PC-9 (cell line): ENCODE data around the gene OR2AT4. TPM values are rescaled to one million over a fixed set of nuclear protein-coding genes. Genes with fewer than 3 reads are reported as not detected.

Experiments used
- BruUV-seq: library from RNA; stranded (reverse); fragments of 400-500 nt; replicated peaks from 2 replicates; lab custom pipeline; 2021; lab: Mats Ljungman, UMichigan
- CTCF ChIA-PET: fragments of 300-600 bp; sonication (Branson Sonifier 250); formaldehyde crosslinking; loops from one replicate; lab custom pipeline; 2022; ENCODE audit warnings: antibody characterized with exemption; lab: Charles Lee
- POLR2A ChIA-PET: fragments of 300-600 bp; sonication (Branson Sonifier 250); formaldehyde crosslinking; loops from one replicate; lab custom pipeline; 2022; ENCODE audit warnings: antibody characterized with exemption; ENCODE audit not compliant: unreplicated experiment; lab: Charles Lee
- DNase-seq, 2 experiments: peaks; one replicate each; pipeline versions ENCODE4 v3.0.0 to v3.0.0-alpha.2; 2015 to 2022; ENCODE audit warnings: mixed read lengths in 1 of 2
- H2AFZ ChIP-seq: fragments of 200-600 bp; sonication (generic); 2 replicates; pipeline ENCODE4 v1.8.1; 2017; ENCODE audit warnings: antibody characterized with exemption
- H3F3A ChIP-seq: fragments of 200-600 bp; sonication (generic); 2 replicates; pipeline ENCODE4 v1.8.1; 2017; ENCODE audit warnings: antibody characterized with exemption, mild to moderate bottlenecking, low read depth; ENCODE audit not compliant: insufficient read depth
- H3K27ac ChIP-seq: fragments of 200-600 bp; sonication (generic); 2 replicates; pipeline ENCODE4 v1.6.1; 2016; ENCODE audit warnings: mixed run types
- H3K27me3 ChIP-seq: fragments of 200-600 bp; sonication (generic); 2 replicates; pipeline ENCODE4 v1.6.1; 2016; ENCODE audit warnings: low read depth, mixed run types; ENCODE audit not compliant: insufficient read depth
- H3K36me3 ChIP-seq: fragments of 200-600 bp; sonication (generic); 2 replicates; pipeline ENCODE4 v1.6.1; 2016; ENCODE audit warnings: low read depth, mixed run types
- H3K4me1 ChIP-seq: fragments of 200-600 bp; sonication (generic); replicated peaks from 2 replicates; pipeline ENCODE4 v1.6.1; 2016; ENCODE audit warnings: mixed run types; ENCODE audit not compliant: insufficient read depth
- H3K4me2 ChIP-seq: fragments of 200-600 bp; sonication (generic); 2 replicates; pipeline ENCODE4 v1.6.1; 2017; ENCODE audit warnings: mixed run types
- H3K4me3 ChIP-seq: fragments of 200-600 bp; sonication (generic); 2 replicates; pipeline ENCODE4 v1.6.1; 2016; ENCODE audit warnings: mixed run types
- H3K79me2 ChIP-seq: fragments of 200-600 bp; sonication (generic); 2 replicates; pipeline ENCODE4 v1.6.1; 2017; ENCODE audit warnings: low read depth, mixed run types
- H3K9me2 ChIP-seq: fragments of 200-600 bp; sonication (generic); 2 replicates; pipeline ENCODE4 v1.8.1; 2017; ENCODE audit warnings: mild to moderate bottlenecking; ENCODE audit not compliant: insufficient read depth
- H3K9me3 ChIP-seq: fragments of 200-600 bp; sonication (generic); 2 replicates; pipeline ENCODE4 v1.8.1; 2016; ENCODE audit warnings: low read depth; ENCODE audit not compliant: insufficient read depth
- H4K20me1 ChIP-seq: fragments of 200-600 bp; sonication (generic); 2 replicates; pipeline ENCODE4 v1.8.1; 2017; ENCODE audit not compliant: insufficient read depth
- EZH2 ChIP-seq: fragments of 200-600 bp; sonication (generic); IDR thresholded peaks from 2 replicates; pipeline ENCODE4 v1.8.0; 2017; ENCODE audit warnings: antibody characterized with exemption, low read depth
- intact Hi-C: fragments of 100-400 bp; cut with micrococcal nuclease; formaldehyde crosslinking; loops from one replicate; pipeline ENCODE4 v1.10.0; 2022; ENCODE audit not compliant: unreplicated experiment
- total RNA-seq: library from RNA; stranded (reverse); gene quantifications from 2 replicates; pipeline ENCODE4 v1.2.3, GENCODE V29; 2021
- TF ChIP-seq, protein P1 (sequence below): fragments of 200-600 bp; sonication (generic); conservative IDR thresholded peaks from 2 replicates; pipeline ENCODE4 v1.6.1; 2017; ENCODE audit warnings: mixed run types, antibody characterized with exemption, mild to moderate bottlenecking, moderate library complexity

Gene OR2AT4
- total RNA-seq, 1 experiment from 2014 or later = 0.11 TPM

DNA sequence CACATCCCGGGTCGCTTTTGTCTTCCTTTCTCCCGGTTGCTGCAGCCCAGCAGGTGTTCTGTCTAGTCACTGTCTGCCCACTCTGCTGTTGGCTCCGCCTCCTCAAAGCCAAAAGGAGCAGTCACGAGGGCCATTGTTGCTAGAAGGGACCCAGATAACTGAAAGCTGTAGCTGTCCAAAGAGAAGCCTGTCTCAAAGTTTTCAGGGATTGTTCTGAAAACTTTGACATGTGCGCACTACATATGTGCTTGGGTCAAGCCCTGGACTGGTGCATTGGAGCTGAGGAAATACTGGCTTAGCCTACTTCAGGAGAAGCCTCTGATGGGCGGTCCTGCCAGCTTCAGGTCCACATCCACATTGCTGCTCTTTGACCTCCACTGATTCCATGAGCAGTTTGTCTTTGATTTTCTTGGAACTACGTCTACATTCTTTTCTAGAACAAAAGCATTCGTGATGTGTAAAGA, 8.8 kb upstream of the OR2AT4 start:
- Histone ChIP-seq H3K36me3 (no peaks in the 10 kb centered on the region), H3K4me1 (no peaks in the 10 kb centered on the region), H3K9me2 (no peaks in the 10 kb centered on the region), H3K4me3 (no peak overlapping the region), H3K4me2 (no peak overlapping the region), H2AFZ (no peak overlapping the region), H3K27me3 (no peaks in the 10 kb centered on the region), H3K9me3 (no peaks in the 10 kb centered on the region), H4K20me1 (no peaks in the 10 kb centered on the region), H3K79me2 (no peaks in the 10 kb centered on the region), H3F3A (no peaks in the 10 kb centered on the region), H3K27ac (no peak overlapping the region)
- no peak for TF ChIP-seq EZH2
- TF ChIP-seq, protein P1, sequence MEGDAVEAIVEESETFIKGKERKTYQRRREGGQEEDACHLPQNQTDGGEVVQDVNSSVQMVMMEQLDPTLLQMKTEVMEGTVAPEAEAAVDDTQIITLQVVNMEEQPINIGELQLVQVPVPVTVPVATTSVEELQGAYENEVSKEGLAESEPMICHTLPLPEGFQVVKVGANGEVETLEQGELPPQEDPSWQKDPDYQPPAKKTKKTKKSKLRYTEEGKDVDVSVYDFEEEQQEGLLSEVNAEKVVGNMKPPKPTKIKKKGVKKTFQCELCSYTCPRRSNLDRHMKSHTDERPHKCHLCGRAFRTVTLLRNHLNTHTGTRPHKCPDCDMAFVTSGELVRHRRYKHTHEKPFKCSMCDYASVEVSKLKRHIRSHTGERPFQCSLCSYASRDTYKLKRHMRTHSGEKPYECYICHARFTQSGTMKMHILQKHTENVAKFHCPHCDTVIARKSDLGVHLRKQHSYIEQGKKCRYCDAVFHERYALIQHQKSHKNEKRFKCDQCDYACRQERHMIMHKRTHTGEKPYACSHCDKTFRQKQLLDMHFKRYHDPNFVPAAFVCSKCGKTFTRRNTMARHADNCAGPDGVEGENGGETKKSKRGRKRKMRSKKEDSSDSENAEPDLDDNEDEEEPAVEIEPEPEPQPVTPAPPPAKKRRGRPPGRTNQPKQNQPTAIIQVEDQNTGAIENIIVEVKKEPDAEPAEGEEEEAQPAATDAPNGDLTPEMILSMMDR = no peak
- no TSS peak for BruUV-seq
- intact Hi-C loops = no loop called here
- DNase-seq = no peak
- POLR2A ChIA-PET = no interaction called here
- CTCF ChIA-PET = no interaction called here

DNA sequence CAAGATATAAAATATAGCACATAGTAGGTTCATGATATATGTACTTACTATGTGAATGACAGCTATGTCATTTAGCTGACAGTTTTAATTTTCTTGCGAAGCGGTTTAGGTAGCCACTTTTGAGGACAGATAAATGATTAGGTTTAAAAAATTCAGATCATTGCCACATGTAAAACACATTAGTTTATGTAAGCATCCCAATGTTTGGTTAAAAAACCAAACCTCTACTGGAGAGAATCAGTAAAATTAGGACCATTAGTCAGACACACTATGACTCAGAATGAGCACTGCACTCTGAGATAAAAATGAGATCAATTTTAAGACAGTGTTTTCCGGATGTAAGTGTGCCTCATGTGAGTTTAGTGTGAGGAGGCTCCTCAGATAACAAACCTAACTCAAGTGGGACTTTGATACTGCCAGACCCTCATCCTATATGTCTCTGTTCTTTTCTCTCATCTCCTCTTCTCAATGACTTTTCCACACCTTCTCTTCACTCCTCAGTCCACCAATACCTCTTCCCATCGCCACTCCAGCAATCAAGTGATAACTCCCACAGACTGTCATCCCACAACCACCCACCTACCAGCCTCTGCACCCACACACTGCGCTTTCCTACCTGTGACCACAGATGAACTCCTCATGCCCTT, 6.8 kb upstream of the OR2AT4 start:
- no peak for DNase-seq
- Histone ChIP-seq H3K4me3 (no peak overlapping the region), H2AFZ (no peak overlapping the region), H3K36me3 (no peaks in the 10 kb centered on the region), H3K4me1 (no peaks in the 10 kb centered on the region), H3K9me2 (no peaks in the 10 kb centered on the region), H3K9me3 (no peaks in the 10 kb centered on the region), H4K20me1 (no peaks in the 10 kb centered on the region), H3K27me3 (no peaks in the 10 kb centered on the region), H3F3A (no peaks in the 10 kb centered on the region), H3K27ac (no peak overlapping the region), H3K79me2 (no peaks in the 10 kb centered on the region), H3K4me2 (no peak overlapping the region)
- intact Hi-C loops = no loop called here
- ChIA-PET CTCF (interaction anchor here (0.7 kb wide), 1 partner anchor 146 kb away, joined by 13 read pairs; no protein-coding TSS in a partner anchor), POLR2A (interaction anchor here (0.5 kb wide), 1 partner anchor 204 kb away, joined by 4 read pairs; no protein-coding TSS in a partner anchor)
- no TSS peak for BruUV-seq
- TF ChIP-seq EZH2 = no peak
- TF ChIP-seq, protein P1 = no peak

DNA sequence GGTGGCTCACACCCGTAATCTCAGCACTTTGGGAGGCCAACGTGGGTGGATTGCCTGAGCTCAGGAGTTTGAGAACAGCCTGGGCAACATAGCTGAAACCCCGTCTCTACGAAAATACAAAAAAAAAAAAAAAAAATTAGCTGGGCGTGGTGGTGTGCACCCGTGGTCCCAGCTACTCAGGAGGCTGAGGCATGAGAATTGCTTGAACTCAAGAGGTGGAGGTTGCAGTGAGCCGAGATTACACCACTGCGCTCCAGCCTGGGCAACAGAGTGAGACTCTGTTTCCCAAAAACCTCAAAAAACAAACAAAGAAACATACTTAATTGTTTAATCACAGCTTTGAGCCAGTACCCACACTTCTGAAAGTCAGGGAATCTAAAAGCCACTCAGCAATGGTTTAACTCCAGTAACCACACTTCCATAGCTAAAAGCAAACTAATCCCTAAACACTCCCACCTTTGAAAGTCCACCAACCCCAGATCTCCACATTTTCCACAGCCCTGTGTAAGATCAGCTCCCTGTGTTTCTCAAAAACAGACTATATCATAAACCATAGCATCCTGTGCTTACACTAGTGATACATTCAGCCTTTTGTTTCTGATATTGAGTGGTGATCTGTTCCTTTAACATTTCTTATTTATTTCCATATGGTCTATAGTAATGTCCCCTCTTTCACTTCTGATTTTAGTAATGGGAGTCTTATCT, 4.9 kb upstream of the OR2AT4 start:
- intact Hi-C loops = no loop called here
- Histone ChIP-seq H3K4me3 (no peak overlapping the region), H3K9me2 (no peaks in the 10 kb centered on the region), H3K27ac (no peak overlapping the region), H3F3A (no peaks in the 10 kb centered on the region), H3K79me2 (no peaks in the 10 kb centered on the region), H3K36me3 (no peaks in the 10 kb centered on the region), H2AFZ (no peak overlapping the region), H3K9me3 (no peaks in the 10 kb centered on the region), H4K20me1 (no peaks in the 10 kb centered on the region), H3K4me1 (no peaks in the 10 kb centered on the region), H3K4me2 (no peak overlapping the region), H3K27me3 (peaks cover 3% of the 10 kb centered on the region; the same call in 1 of the 2 replicates)
- POLR2A ChIA-PET = interaction anchor here (0.6 kb wide), 1 partner anchor 931 kb away, joined by 4 read pairs; the partner anchor contains the start of genes C2CD3 and PPME1
- TF ChIP-seq, protein P1 = no peak
- TF ChIP-seq EZH2 = no peak
- BruUV-seq = no TSS peak
- CTCF ChIA-PET = no interaction called here
- DNase-seq = no peak
